OCI-LY7 (cell line): ENCODE measurements around the gene PRKG1. TPM values are rescaled to one million over a fixed set of nuclear protein-coding genes. Genes with fewer than 3 reads are reported as not detected.

Experiments used
- BruUV-seq: library from RNA; stranded (reverse); fragments of 400-500 nt; replicated peaks from 2 replicates; lab custom pipeline; 2021; lab: Mats Ljungman, UMichigan
- CTCF ChIA-PET: fragments of 300-600 bp; sonication (Branson Sonifier 250); formaldehyde crosslinking; loops from one replicate; lab custom pipeline; 2022; ENCODE audit warnings: antibody characterized with exemption; ENCODE audit not compliant: unreplicated experiment; lab: Charles Lee
- POLR2A ChIA-PET: fragments of 300-600 bp; sonication (Branson Sonifier 250); formaldehyde crosslinking; loops from one replicate; lab custom pipeline; 2022; ENCODE audit warnings: antibody characterized with exemption; lab: Charles Lee
- DNase-seq: peaks from one replicate; pipeline ENCODE4 v3.0.0-alpha.2; 2015; ENCODE audit warnings: low spot score
- H2AFZ ChIP-seq: fragments of 200-600 bp; sonication (generic), shearing (Covaris generic); 2 replicates; pipeline ENCODE4 v1.6.1; 2014; ENCODE audit warnings: mild to moderate bottlenecking, antibody characterized with exemption, low read length, moderate library complexity
- H3K27ac ChIP-seq: fragments of 200-600 bp; sonication (generic); 2 replicates; pipeline ENCODE4 v1.5.1; 2014; ENCODE audit warnings: mixed run types, low read depth, mild to moderate bottlenecking, moderate library complexity, low read length, inconsistent platforms; ENCODE audit not compliant: poor library complexity, severe bottlenecking
- H3K36me3 ChIP-seq: fragments of 200-600 bp; sonication (generic); 2 replicates; pipeline ENCODE4 v1.6.1; 2014; ENCODE audit warnings: mild to moderate bottlenecking, antibody characterized with exemption, low read length, moderate library complexity, mixed read lengths; ENCODE audit not compliant: insufficient read depth
- H3K4me1 ChIP-seq: fragments of 200-600 bp; sonication (generic); 2 replicates; pipeline ENCODE4 v1.5.1; 2014; ENCODE audit warnings: mild to moderate bottlenecking, low read length; ENCODE audit not compliant: insufficient read depth, poor library complexity, severe bottlenecking
- H3K4me2 ChIP-seq: fragments of 200-600 bp; sonication (generic); 2 replicates; pipeline ENCODE4 v1.6.1; 2014; ENCODE audit warnings: mild to moderate bottlenecking, low read length
- H3K4me3 ChIP-seq: fragments of 200-600 bp; sonication (generic); 2 replicates; pipeline ENCODE4 v1.5.1; 2014; ENCODE audit warnings: mild to moderate bottlenecking, low read depth, low read length; ENCODE audit not compliant: poor library complexity, severe bottlenecking
- H3K79me2 ChIP-seq: fragments of 200-600 bp; sonication (generic); 2 replicates; pipeline ENCODE4 v1.6.1; 2016; ENCODE audit warnings: low read depth, mild to moderate bottlenecking, low read length, moderate library complexity, mixed read lengths; ENCODE audit not compliant: insufficient read depth
- H3K9me2 ChIP-seq: fragments of 200-600 bp; sonication (generic); 2 replicates; pipeline ENCODE4 v1.6.1; 2016; ENCODE audit warnings: mild to moderate bottlenecking, low read length, mixed read lengths; ENCODE audit not compliant: insufficient read depth
- H3K9me3 ChIP-seq: fragments of 200-600 bp; sonication (generic); 2 replicates; pipeline ENCODE4 v1.6.1; 2014; ENCODE audit warnings: mild to moderate bottlenecking, mixed run types, low read length, mixed read lengths
- H4K20me1 ChIP-seq: fragments of 200-600 bp; sonication (generic); 2 replicates; pipeline ENCODE4 v1.6.1; 2014; ENCODE audit warnings: mild to moderate bottlenecking, antibody characterized with exemption, low read length, moderate library complexity, mixed read lengths; ENCODE audit not compliant: insufficient read depth
- EZH2phosphoT487 ChIP-seq: fragments of 200-600 bp; sonication (generic); IDR thresholded peaks from 2 replicates; pipeline ENCODE4 v1.6.1; 2018; ENCODE audit warnings: low read depth, borderline replicate concordance, mild to moderate bottlenecking, mixed run types, antibody characterized with exemption, low read length, moderate library complexity, mixed read lengths
- intact Hi-C: fragments of 100-400 bp; cut with micrococcal nuclease; formaldehyde crosslinking; loops from one replicate; pipeline ENCODE4 v1.10.0; 2022; ENCODE audit not compliant: unreplicated experiment
- total RNA-seq, 2 experiments: library from RNA; depleted of rRNA in 1 of 2; stranded (reverse); fragments of >200 nt in 1 of 2; shearing (Covaris generic) in 1 of 2; gene quantifications; 2 replicates each; pipeline ENCODE4 v1.2.3, GENCODE V29; 2014 to 2022
- TF ChIP-seq, protein P1 (sequence below): fragments of 200-600 bp; sonication (generic); conservative IDR thresholded peaks from 2 replicates; pipeline ENCODE4 v1.5.1; 2014; ENCODE audit warnings: mild to moderate bottlenecking, antibody characterized with exemption, low read length, moderate library complexity, mixed read lengths

The PRKG1 gene
- total RNA-seq, 2 experiments from 2014 or later: not detected

GRCh38 chr10:51436805-51437204 is 362.5 kb downstream of the PRKG1 start:
- Histone ChIP-seq H4K20me1 (no peaks in the 10 kb centered on the region), H3K4me3 (no peak overlapping the region), H3K4me2 (no peak overlapping the region), H3K27ac (no peak overlapping the region), H3K4me1 (no peaks in the 10 kb centered on the region), H3K36me3 (no peaks in the 10 kb centered on the region), H3K9me2 (no peaks in the 10 kb centered on the region), H2AFZ (no peak overlapping the region), H3K79me2 (no peaks in the 10 kb centered on the region), H3K9me3 (no peaks in the 10 kb centered on the region)
- no TSS peak for BruUV-seq
- no peak for DNase-seq
- ChIA-PET POLR2A (no interaction called here), CTCF (no interaction called here)
- TF ChIP-seq, protein P1, sequence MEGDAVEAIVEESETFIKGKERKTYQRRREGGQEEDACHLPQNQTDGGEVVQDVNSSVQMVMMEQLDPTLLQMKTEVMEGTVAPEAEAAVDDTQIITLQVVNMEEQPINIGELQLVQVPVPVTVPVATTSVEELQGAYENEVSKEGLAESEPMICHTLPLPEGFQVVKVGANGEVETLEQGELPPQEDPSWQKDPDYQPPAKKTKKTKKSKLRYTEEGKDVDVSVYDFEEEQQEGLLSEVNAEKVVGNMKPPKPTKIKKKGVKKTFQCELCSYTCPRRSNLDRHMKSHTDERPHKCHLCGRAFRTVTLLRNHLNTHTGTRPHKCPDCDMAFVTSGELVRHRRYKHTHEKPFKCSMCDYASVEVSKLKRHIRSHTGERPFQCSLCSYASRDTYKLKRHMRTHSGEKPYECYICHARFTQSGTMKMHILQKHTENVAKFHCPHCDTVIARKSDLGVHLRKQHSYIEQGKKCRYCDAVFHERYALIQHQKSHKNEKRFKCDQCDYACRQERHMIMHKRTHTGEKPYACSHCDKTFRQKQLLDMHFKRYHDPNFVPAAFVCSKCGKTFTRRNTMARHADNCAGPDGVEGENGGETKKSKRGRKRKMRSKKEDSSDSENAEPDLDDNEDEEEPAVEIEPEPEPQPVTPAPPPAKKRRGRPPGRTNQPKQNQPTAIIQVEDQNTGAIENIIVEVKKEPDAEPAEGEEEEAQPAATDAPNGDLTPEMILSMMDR: no peak
- TF ChIP-seq EZH2phosphoT487: no peak
- intact Hi-C loops: no loop called here

GRCh38 chr10:51439645-51440044 is 365.4 kb downstream of the PRKG1 start:
- BruUV-seq: no TSS peak
- POLR2A ChIA-PET: no interaction called here
- Histone ChIP-seq H3K27ac (no peak overlapping the region), H4K20me1 (no peaks in the 10 kb centered on the region), H3K9me2 (no peaks in the 10 kb centered on the region), H3K4me2 (no peak overlapping the region), H3K4me3 (no peak overlapping the region), H3K4me1 (no peaks in the 10 kb centered on the region), H2AFZ (no peak overlapping the region), H3K9me3 (no peaks in the 10 kb centered on the region), H3K79me2 (no peaks in the 10 kb centered on the region), H3K36me3 (no peaks in the 10 kb centered on the region)
- TF ChIP-seq EZH2phosphoT487: no peak
- TF ChIP-seq, protein P1: no peak
- CTCF ChIA-PET: no interaction called here
- intact Hi-C loops: no loop called here
- DNase-seq: no peak

DNA sequence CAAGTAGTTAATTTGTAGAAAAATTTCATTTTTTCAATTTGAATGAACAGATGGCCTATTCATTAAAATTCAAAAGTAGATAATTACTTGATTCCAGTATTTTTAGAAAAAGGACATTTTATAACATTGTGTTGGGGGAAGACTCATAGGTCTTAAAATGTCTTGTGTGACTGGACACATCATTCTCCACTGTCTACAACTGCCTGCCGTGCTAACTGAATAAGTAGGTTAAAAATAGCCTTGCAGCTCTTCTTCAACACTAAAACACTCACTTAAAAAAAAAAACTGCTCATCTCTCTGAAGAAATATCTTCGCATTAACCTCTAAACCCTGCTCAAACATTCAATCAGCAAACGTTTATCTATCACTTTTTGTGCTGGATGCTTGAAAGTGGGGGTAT is 371.3 kb downstream of the PRKG1 start:
- no TSS peak for BruUV-seq
- CTCF ChIA-PET: no interaction called here
- H3K4me2 ChIP-seq: no peak overlapping the region

More for the DNA sequence above, 371.3 kb downstream of the PRKG1 start:
- POLR2A ChIA-PET: no interaction called here
- Histone ChIP-seq H3K9me3 (no peaks in the 10 kb centered on the region), H3K27ac (no peak overlapping the region), H2AFZ (no peak overlapping the region), H3K79me2 (no peaks in the 10 kb centered on the region), H3K9me2 (no peaks in the 10 kb centered on the region), H4K20me1 (no peaks in the 10 kb centered on the region), H3K36me3 (no peaks in the 10 kb centered on the region), H3K4me1 (no peaks in the 10 kb centered on the region), H3K4me3 (no peak overlapping the region)
- DNase-seq: no peak
- no peak for TF ChIP-seq EZH2phosphoT487
- TF ChIP-seq, protein P1: no peak
- intact Hi-C loops: no loop called here
